ENCODE data around the gene RLBP1.
"Not testable (repeated sequence)": the region's sequence is repeated elsewhere in the genome, so short reads cannot be mapped to it uniquely, and the experiment has no call there.

The RLBP1 gene

DNA sequence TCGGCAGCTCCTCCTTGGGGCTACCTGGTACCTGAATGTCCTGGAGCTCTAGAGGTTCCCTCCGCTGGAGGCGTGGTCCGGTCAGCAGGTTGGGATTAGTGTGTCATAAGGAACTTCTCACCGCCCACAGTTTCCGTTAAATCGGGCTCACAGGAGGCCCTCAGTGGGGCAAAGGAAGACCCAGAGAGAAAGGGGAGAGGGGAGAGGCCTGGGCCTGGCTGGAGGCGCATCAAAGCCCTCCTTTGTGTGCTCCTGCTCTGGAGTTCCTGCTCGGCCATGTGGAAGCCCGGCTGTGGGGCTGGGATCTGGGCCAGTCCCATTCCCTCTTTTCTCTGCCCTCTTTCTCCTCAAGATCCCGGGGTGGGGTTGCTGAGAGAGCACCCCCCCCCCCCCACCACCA is at the start of gene RLBP1:
Gene RLBP1 (minus strand): TSS at position 37 of the 400 bp plus-strand sequence. CDS start 2,604 bp downstream, outside the sequence.
- DNase-seq = peak; percentile 75

DNA sequence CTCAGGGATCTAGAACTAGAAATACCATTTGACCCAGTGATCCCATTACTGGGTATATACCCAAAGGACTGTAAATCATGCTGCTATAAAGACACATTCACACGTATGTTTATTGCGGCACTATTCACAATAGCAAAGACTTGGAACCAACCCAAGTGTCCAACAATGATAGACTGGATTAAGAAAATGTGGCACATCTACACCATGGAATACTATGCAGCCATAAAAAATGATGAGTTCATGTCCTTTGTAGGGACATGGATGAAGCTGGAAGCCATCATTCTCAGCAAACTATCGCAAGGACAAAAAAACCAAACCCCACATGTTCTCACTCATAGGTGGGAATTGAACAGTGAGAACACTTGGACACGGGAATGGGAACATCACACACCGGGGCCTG is 28.8 kb upstream of the RLBP1 start:
- DNase-seq = not testable (repeated sequence)

DNA sequence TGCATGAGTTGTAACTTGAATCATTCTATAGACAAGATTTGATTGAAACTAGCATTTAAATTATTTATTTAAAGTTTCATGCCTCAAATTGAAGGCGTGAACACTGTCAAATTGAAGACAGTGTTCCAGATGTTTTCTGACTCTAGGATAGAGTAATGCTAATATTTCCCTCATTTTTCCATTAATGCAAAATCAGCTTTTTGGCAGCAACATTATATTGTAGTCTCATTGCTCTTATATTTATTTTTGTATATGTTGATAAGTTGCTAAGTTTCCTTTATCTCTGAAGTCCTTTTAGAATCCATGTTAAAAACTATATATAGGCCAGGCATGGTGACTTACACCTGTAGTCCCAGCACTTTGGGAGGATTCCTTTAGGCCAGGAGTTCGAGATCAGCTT is 27.2 kb upstream of the RLBP1 start:
- DNase-seq = no peak

DNA sequence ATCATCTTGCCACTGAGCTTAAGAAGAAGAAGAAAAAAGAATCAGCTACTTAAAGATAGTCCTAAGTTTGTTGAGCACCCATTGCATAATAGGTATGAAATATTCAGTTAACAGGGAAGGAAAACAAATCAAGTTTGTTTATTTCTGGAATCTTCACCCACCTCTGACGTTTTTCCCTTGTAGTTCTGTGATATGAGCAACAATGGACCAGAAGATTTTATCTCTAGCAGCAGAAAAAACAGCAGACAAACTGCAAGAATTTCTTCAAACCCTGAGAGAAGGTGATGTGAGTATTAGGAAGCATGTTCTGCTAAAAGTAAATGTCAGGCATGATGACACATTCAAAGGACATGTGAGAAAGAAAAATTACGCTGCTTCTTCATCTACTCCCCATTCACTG is 26.1 kb upstream of the RLBP1 start:
- no peak for DNase-seq

DNA sequence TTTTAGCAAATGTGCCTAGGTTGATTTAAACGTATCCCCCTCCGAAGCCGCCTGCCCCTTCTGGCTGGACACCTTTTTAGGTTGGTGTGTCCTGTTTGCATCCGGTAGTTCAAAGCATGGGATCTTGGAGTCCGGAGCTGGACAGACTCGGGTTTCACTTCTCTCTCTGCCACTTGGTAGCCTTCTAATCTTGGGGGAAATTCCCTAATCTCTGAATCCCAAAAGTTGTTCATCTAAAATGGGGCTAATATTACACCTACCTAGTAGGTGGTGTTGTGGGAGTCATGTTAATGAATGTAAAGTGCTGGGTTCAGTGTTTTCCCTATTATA is 23.2 kb upstream of the RLBP1 start:
- DNase-seq = no peak

DNA sequence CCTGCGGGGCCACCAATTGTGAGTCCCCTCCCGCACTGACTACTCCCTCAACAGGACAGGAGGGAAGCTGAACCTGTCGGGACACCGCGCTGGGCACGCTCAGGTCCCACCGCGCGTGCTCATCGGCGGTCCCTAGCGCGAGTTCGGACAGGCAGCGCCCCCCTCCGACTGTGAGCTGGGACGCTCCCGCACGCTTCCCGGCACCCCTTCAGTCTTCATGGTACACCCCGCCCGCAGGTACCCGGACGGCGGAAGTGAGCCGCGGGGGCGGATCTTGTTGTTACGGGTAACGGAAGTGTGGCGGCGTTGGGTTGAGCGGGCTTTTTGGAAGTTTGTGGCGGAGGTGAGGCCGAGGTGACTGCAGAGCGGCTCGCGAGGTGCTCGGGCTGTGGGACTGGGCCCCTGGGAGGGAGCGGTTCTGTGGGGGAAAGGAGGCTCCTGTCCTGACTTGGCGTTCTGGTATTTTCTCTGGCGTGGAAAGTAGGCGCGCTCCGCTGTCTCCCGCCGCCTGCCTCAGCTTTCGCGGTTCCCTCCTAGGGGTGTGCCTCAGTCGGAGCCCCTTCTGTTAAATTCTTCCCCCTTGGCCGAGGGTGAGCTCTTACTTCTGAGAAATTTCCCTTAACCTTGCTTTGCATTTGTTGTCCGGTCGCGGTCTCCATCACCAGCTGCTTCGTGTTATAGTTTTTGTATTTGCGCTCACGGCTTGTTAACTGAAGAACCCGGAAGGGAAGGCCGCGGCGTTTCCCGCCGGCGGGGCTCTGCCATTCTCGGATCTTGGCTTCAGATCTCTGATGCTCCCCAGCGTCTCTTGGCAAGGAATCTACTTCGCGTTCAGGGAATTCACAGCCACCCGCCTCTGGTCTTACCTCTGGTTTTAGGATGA is 22.6 kb upstream of the RLBP1 start, which contains the start of gene FANCI:
Gene FANCI (plus strand): TSS at position 289 of the 883 bp plus-strand sequence. CDS start 3,669 bp downstream, outside the sequence.
- DNase-seq = peak; percentile 98

DNA sequence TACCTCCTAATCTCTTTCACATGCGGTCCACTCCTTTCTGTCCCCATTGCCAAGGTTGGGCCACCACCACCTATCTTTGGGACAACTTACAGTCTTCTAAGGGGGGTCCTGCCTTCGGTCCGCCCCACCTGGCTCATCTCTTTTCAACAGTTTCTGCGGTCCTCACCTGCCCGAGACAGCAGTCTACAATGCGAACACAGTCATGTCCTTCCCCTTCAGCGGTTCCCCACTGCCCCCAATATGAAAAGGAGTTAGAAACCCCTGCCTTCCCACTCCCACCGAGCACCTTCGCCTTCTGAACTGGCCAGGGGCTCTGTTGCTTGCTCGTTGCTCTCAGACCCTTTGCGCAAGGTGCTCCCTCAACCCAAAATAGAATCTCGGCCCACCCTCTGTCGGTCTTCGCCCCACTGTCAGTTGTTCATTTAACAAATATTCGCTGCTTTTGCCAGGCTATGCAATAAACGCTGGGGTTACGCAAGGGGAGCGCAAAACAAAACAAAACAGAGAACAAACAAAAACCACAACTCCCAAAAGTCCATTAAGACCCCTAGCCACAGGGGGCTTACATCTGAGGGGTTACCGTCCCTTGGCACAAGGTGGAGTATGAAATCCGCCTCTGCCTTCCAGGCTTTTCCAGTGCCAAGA is 21.8 kb upstream of the RLBP1 start:
- no peak for DNase-seq

DNA sequence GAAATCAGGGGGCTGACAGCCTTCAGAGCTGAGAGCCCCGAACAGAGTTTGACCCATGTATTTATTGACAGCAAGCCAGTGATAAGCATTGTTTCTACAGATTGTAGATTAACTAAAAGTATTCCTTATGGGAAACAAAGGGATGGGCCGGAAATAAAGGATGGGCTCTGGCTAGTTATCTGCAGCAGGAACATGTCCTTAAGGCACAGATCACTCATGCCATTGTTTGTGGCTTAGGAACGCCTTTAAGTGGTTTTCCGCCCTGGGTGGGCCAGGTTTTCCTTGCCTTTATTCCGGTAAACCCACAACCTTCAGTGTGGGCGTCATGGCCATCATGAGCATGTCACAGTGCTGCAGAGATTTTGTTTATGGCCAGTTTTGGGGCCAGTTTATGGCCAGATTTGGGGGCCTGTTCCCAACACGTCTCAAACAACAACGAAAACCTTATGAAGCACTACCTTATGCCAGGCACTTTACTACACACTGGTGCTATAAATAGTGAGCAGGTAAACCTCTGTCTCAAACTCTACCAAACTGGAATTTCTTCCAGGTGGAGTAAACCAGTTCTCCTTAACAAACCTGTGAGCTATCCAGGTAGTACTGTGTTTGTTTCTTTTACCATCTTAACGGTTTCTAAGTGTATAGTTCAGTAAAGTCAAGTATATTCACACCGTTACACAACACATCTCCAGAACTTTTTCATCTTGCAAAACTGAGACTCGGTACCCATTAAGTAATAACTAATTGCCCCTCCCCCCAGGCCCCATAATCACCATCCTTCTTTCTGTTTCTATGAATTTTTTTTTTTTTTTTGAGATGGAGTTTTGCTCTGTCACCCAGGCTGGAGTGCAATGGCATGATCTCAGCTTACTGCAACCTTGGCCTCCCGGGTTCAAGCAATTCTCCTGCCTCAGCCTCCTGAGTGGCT is 18.8 kb upstream of the RLBP1 start:
- DNase-seq = not testable (repeated sequence)

DNA sequence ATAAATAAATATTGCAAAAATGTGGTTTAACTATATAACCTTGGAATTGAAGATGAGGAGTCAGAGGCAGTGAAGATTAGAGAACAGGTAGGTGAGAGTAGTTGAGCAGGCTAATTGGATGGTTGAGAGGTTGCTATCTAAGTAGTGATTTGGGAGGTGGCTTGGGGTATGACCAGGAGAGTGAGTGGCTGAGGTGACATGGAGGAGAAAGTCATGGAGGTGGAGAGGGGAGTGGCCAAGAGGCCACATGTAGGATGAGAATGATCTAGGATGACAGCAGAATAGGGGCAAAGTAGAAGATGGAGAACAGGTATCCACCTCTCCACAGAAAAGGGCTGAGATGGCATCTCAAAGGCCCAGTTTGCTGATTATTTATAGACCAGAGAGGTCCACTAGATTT is 10.5 kb upstream of the RLBP1 start:
- no peak for DNase-seq

DNA sequence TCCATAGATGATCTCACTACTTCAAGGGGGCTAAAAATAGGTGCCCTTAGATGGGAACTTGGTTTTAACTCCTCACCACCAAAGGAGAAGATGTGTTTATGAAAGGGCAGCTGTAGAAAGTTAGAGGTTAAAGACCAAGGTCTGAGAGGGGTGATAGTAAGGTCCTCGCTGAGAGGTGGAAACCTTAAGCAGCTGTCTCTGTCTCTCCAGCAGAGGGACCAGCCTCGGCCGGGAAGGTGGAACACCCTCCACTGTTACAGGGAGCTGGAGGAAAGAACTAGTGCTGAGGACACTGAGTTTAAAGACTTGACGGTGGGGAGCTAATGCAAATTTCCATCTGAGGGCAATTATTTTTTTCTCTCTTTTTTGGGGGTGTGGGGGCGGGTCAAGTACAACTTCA is 8.9 kb upstream of the RLBP1 start:
- DNase-seq = no peak

DNA sequence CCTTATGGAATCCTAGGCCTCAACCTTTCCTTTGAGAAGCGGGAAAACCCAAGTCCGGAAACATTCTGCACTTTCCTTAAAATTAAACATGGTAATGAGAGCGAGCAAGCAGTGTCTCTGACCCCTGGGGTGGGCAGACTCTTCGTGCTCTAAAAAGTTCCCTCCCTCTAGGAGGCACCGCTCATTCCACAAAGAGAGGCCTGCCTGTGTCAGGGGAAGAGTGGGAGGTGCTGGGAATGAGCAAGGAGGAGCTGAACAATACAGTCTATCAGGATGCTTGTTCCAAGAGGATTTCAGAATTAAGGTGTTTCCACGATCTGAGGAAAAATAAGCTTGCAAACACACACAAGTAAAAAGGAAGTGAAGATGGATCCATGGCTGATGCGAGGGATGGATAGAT is 6.0 kb upstream of the RLBP1 start:
- no peak for DNase-seq

DNA sequence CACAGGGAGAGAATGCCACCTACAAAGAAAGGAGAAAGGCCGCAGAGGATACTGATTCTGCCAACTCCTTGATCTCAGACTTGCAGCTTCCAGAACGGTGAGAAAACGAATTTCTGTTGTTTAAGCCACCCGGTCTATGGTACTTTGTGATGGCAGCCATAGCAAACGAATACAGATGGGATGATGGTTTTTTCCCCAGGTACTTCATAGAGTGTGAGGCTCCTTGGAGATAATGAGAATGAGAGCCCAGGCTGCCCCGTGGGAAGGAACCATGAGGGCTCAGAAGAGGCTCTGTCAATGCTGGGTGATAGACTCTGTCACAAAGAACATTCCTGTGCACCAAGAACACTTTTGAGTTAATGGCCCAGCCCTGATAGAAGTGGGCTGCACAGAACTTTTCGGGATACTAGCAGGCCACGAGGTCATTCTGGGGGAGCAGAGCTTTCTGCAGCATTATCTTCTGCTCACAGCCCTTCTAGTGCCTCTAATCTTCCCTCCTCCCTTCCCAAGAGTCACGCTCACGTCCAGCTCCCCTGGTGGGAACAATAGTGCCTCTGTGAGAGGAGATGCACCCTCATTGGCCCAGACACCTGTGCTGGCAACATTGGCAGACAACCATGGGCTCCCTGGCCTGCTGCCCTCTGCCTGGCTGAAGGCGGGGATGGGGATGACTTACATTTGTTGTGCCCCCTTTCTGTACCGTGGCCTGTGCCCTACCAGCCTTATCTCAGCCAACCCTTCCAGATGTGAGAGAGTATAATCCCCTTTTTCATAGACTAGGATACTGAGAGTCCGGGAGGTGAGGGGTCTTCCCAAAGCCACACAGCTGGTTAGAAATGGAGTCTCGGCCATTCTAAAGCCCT is 5.2 kb upstream of the RLBP1 start:
- DNase-seq = no peak

DNA sequence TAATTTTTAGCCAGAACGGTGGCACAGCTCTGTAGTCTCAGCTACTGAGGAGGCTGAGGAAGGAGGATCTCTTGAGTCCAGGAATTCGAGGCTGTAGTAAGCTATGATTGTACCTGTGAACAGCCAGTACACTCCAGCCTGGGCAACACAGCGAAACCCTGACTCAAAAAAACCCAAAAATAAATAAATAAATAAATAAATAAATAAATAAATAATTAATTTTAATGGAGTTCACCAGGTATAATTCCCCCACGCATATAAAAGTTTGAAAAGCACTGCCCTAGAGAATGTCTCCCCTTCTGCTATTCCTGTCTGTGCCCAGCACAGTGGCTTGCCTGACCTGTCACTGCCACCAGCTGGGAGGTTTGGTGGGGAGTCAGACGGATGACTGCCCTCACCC is 4.2 kb upstream of the RLBP1 start:
- no peak for DNase-seq

DNA sequence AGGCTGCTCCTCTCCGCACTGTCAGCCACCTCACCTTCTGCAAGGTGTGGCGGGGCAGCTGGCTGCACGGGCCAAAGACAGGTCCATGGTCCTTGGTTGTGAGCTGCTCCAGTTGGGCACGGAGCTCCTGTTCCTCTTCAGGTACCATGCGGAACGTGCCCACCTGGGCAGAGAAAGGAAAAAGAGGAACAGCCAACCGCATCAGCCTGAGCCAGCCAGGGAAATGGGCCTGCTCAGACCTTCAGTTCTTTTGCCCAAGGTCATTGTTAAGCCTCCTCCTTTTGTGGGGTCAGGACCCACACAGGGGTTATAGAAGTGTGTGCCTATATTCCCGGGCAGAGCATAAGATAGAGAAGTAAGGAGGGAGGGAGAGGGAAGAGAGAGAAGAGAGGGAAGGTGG is 2.8 kb downstream of the RLBP1 start:
- no peak for DNase-seq

DNA sequence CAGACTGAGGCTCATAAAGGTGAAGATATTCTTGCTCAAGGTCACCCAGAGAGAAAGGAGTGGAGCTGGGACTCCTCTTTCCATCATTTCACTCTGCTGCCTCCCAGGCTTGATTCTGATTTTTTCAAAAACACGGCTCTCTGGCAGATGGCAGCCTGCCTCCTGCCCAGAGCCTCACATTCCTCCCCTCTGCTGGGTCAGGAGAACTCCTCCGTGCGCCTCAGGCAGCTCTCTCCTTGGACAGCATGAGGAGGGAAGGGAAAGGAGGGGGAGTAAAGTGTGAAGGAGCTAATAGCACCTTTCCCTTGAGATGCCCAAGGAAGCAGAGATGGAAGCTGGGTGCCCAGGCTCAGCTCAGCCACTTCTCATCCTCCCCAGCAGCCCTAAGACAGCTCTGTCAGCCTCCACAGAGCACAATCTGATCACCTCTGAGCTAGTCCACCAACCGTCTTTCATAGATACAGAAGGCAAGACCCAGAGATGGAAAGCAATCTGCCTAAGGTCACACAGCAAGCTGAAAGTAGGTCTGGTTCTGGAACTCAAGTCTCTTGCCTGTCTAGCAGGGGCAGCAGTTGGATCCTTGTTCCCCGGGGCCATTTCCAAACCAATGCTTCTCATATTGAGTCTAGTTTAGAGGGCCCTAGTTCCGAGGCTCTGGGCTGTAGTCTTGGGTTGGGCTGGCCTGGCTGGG is 3.5 kb downstream of the RLBP1 start:
- no peak for DNase-seq

DNA sequence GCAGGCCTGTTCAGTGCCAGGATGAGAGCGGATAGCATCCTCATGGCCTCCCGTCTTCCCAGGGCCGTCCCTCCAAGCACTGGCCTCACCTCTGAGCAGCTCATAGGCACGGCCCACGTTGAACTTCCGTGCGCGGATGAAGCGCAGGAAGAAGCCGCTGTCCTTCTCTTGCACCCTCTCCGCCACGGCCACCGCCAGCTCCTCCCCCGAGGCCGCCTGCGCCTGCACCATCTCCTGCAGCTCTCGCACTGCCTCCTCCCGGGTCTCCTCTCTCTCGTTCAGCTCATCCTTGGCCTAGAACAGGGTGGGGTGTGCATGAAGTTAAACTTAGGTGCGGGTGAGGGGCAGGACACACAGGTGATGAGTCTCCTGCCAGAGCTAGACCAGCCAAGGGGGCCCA is 4.3 kb downstream of the RLBP1 start:
- DNase-seq = no peak

DNA sequence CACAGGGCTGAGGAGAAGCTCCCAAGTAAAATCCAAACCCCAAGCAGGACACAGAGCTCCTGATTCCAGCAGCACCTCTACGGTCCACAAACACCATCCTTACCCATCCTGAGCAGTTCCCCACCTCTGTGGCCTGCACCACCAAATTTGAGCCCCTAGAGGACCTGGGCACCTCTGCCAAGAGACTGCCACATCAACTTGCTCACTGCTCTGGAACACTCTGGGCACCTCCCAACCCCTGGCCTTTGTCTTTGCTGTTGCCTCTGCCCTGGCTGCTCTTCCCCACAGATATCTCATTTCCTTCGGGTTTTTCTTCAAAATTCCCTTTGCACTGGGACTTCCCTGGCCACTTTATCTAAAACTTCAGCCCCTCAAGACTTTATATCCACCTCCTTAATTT is 5.8 kb downstream of the RLBP1 start:
- no peak for DNase-seq

DNA sequence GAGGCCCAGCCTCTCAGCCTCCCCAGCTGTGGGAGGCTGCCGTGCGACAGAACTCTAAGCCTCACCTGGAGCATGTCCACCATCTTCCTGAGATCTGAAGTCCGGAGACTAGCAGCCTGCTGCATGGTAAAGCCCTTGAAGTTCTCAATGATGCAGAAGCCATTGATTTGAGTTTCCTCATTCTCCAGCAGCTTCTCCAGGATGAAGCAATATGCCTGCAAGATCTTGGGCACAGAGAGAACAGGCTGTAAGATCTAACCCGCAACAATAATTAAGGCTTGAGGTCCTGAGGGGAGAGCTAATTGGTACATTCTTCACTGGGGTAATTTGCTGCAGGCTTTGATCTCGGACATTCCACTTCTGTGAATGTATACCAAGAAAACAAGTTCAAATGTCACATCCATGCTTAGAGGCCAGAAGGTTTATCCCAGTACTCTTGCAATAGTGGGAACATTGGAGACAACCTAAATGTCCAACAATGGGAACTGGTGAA is 9.7 kb downstream of the RLBP1 start:
- no peak for DNase-seq

DNA sequence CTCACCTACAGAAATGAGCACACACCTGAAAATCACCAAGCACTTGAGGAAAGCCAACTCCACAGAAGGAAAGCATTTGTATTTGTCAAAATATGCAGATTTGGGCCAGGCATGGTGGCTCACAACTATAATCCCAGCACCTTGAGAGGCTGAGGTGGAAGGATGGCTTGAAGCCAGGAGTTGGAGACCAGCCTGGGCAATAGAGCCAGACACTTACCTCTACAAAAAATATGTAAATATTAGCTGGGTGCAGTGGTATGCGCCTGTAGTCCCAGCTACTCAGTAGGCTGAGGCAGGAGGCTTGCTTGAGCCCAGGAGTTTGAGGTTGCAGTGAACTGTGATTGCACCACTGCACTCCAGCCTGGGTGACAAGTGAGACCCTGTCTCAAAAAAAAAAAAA is 12.3 kb downstream of the RLBP1 start:
- DNase-seq = no peak

DNA sequence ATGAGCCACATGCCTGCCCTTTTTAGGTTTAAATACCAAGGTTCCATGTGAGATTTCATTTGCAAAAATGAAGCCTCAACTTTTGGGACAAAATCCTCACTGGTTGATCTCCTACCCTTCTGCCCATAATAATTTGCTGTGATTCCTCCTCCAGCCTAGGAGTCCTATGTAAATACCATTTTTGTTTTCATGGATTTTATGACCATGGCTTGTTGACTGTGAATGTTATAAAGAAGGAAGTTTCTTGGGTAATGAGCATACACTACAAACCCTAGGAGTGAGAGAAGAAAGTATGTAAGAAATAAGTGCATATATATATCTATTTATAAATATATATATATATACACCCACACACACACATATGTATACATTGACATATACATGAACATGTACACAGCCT is 13.1 kb downstream of the RLBP1 start:
- no peak for DNase-seq

DNA sequence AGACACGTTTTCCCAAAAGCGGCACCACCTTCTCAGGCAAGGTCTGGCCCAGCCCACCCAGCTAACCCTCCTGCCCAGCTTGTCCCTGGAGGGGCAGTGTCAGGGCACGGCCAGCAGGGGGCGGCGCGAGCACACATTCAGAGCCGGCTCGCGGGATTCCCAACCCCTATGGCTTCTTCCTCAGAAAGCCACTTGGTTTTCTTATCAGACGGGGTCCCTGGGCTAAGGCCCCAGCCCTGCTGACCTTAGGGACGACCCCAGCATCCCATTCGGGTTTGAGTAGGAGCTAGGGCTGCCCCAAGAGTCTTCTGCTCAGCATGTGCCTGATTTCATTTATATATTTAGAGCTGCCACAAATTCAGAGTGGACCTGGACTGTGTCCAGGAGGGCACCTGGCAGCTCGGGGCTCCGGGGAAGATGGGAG is 14.5 kb downstream of the RLBP1 start:
- peak; percentile 87 for DNase-seq

Measured in eye (tissue), 1 donor.